Neural cell (in vitro differentiated cells): ENCODE measurements around the gene C1orf226. TPM values are rescaled to one million over a fixed set of nuclear protein-coding genes. Genes with fewer than 3 reads are reported as not detected.
"Not testable (repeated sequence)": the region's sequence is repeated elsewhere in the genome, so short reads cannot be mapped to it uniquely, and the experiment has no call there.

Source experiments
- H2AFZ ChIP-seq: fragments of 200-600, 300-800 bp; sonication (generic), shearing (Covaris generic); 2 replicates; pipeline ENCODE4 v1.6.0; 2014; ENCODE audit warnings: low read depth, mild to moderate bottlenecking, antibody characterized with exemption, low read length, moderate library complexity
- H3F3A ChIP-seq: fragments of 200-600 bp; shearing (Covaris generic); 2 replicates; pipeline ENCODE4 v1.6.1; 2016; ENCODE audit warnings: mild to moderate bottlenecking, moderate library complexity, mixed read lengths, antibody characterized with exemption, low read length; ENCODE audit not compliant: insufficient read depth, poor library complexity, severe bottlenecking
- H3K27ac ChIP-seq: fragments of 200-600, 300-800 bp; sonication (generic), shearing (Covaris generic); 2 replicates; pipeline ENCODE4 v1.5.1; 2014; ENCODE audit warnings: mild to moderate bottlenecking, low read length, moderate library complexity
- H3K27me3 ChIP-seq: fragments of 300-800, 200-600 bp; sonication (generic), shearing (Covaris generic); 2 replicates; pipeline ENCODE4 v1.6.0; 2014; ENCODE audit warnings: mild to moderate bottlenecking, low read depth, low read length, moderate library complexity; ENCODE audit not compliant: insufficient read depth
- H3K36me3 ChIP-seq: fragments of 300-800, 200-600 bp; sonication (generic), shearing (Covaris generic); 2 replicates; pipeline ENCODE4 v1.5.1; 2014; ENCODE audit warnings: mild to moderate bottlenecking, antibody characterized with exemption, low read length, moderate library complexity; ENCODE audit not compliant: insufficient read depth
- H3K4me2 ChIP-seq: fragments of 300-800, 200-600 bp; sonication (generic), shearing (Covaris generic); 2 replicates; pipeline ENCODE4 v1.6.0; 2014; ENCODE audit warnings: mild to moderate bottlenecking, low read length
- H3K4me3 ChIP-seq: fragments of 300-800, 200-600 bp; sonication (generic), shearing (Covaris generic); 2 replicates; pipeline ENCODE4 v1.5.1; 2014; ENCODE audit warnings: mild to moderate bottlenecking, low read length, moderate library complexity
- H3K79me2 ChIP-seq: fragments of 200-600 bp; shearing (Covaris generic); replicated peaks from 2 replicates; pipeline ENCODE4 v1.6.0; 2014; ENCODE audit warnings: mild to moderate bottlenecking, low read length, moderate library complexity; ENCODE audit not compliant: insufficient read depth
- H3K9ac ChIP-seq: fragments of 300-800, 200-600 bp; sonication (generic), shearing (Covaris generic); 2 replicates; pipeline ENCODE4 v1.6.1; 2016; ENCODE audit warnings: mild to moderate bottlenecking, low read length, mixed read lengths
- H3K9me2 ChIP-seq: fragments of 200-600 bp; shearing (Covaris generic); 2 replicates; pipeline ENCODE4 v1.6.1; 2016; ENCODE audit warnings: mild to moderate bottlenecking, low read length, mixed read lengths; ENCODE audit not compliant: insufficient read depth
- H3K9me3 ChIP-seq: fragments of 200-600, 300-800 bp; sonication (generic), shearing (Covaris generic); 2 replicates; pipeline ENCODE4 v1.6.1; 2016; ENCODE audit warnings: mild to moderate bottlenecking, mixed run types, low read length, moderate library complexity, mixed read lengths
- H4K20me1 ChIP-seq: fragments of 200-600 bp; shearing (Covaris generic); 2 replicates; pipeline ENCODE4 v1.6.1; 2016; ENCODE audit warnings: mild to moderate bottlenecking, mixed run types; ENCODE audit not compliant: insufficient read depth
- EP300 ChIP-seq: fragments of 450-650 bp; conservative IDR thresholded peaks from 2 replicates; pipeline ENCODE4 v1.6.1; 2014; ENCODE audit warnings: antibody characterized with exemption, mild to moderate bottlenecking, moderate library complexity; ENCODE audit not compliant: poor library complexity, severe bottlenecking
- EZH2 ChIP-seq: fragments of 200-600, 300-800 bp; shearing (Covaris generic), sonication (generic); IDR thresholded peaks from 2 replicates; pipeline ENCODE4 v1.6.1; 2014; ENCODE audit warnings: antibody characterized with exemption, low read length, borderline replicate concordance, mild to moderate bottlenecking; ENCODE audit not compliant: insufficient read depth, poor library complexity, severe bottlenecking
- MXI1 ChIP-seq: fragments of 450-650 bp; conservative IDR thresholded peaks from 2 replicates; pipeline ENCODE4 v1.6.1; 2014; ENCODE audit warnings: antibody characterized with exemption, mild to moderate bottlenecking; ENCODE audit not compliant: poor library complexity, severe bottlenecking
- POLR2AphosphoS5 ChIP-seq: IDR thresholded peaks from 2 replicates; pipeline ENCODE4 v1.6.1; 2012
- RAD21 ChIP-seq: fragments of 450-650 bp; conservative IDR thresholded peaks from 2 replicates; pipeline ENCODE4 v1.6.1; 2014; ENCODE audit warnings: antibody characterized with exemption, mild to moderate bottlenecking, moderate library complexity
- SMC3 ChIP-seq: fragments of 450-650 bp; conservative IDR thresholded peaks from 2 replicates; pipeline ENCODE4 v1.6.1; 2014; ENCODE audit warnings: antibody characterized with exemption, mild to moderate bottlenecking, moderate library complexity; ENCODE audit not compliant: poor library complexity
- TAF1 ChIP-seq: IDR thresholded peaks from 2 replicates; pipeline ENCODE4 v1.6.1; 2012; ENCODE audit warnings: low read depth
- polyA plus RNA-seq: library from polyadenylated mRNA; depleted of rRNA; stranded (reverse); fragments of >200 nt; gene quantifications from 2 replicates; pipeline ENCODE4 v1.2.3, GENCODE V29; 2014
- TF ChIP-seq, protein P1 (sequence below): IDR thresholded peaks from 2 replicates; pipeline ENCODE4 v1.6.1; 2012; ENCODE audit warnings: borderline replicate concordance
- TF ChIP-seq, protein P2 (sequence below): fragments of 450-650 bp; IDR thresholded peaks from 2 replicates; pipeline ENCODE4 v1.5.1; 2014; ENCODE audit warnings: antibody characterized with exemption, mild to moderate bottlenecking, moderate library complexity; ENCODE audit not compliant: poor library complexity, severe bottlenecking

C1orf226 gene
- polyA plus RNA-seq, 1 donor from 2014 or later = 6.7 TPM

DNA sequence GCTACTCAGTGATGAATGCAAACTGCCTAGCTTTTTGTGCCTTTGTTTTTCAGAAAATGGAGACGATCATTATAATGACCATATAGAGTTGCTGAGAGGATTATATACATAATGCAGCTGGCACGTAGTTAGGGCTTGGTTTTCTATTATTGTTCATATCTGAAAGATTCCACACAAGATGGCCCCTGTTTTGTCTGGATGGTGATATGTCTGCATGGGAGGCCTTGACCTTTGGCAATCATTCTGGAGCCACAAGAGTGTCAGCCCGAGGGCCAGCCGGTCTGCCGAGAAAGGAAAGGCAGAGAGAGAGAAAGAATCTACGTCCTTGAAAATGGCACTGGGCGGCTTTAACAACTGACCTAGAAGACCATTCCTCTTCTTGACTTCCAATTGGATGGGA lies 36.1 kb downstream of the C1orf226 start:
- H2AFZ ChIP-seq = no peak overlapping the region
- H4K20me1 ChIP-seq = no peaks in the 10 kb centered on the region
- no peaks in the 10 kb centered on the region for H3K36me3 ChIP-seq
- no peaks in the 10 kb centered on the region for H3F3A ChIP-seq
- H3K27me3 ChIP-seq = no peaks in the 10 kb centered on the region
- no peak overlapping the region for H3K4me2 ChIP-seq
- no peaks in the 10 kb centered on the region for H3K9me2 ChIP-seq
- H3K79me2 ChIP-seq = no peaks in the 10 kb centered on the region
- H3K9ac ChIP-seq = no peak overlapping the region
- TF ChIP-seq, protein P1, sequence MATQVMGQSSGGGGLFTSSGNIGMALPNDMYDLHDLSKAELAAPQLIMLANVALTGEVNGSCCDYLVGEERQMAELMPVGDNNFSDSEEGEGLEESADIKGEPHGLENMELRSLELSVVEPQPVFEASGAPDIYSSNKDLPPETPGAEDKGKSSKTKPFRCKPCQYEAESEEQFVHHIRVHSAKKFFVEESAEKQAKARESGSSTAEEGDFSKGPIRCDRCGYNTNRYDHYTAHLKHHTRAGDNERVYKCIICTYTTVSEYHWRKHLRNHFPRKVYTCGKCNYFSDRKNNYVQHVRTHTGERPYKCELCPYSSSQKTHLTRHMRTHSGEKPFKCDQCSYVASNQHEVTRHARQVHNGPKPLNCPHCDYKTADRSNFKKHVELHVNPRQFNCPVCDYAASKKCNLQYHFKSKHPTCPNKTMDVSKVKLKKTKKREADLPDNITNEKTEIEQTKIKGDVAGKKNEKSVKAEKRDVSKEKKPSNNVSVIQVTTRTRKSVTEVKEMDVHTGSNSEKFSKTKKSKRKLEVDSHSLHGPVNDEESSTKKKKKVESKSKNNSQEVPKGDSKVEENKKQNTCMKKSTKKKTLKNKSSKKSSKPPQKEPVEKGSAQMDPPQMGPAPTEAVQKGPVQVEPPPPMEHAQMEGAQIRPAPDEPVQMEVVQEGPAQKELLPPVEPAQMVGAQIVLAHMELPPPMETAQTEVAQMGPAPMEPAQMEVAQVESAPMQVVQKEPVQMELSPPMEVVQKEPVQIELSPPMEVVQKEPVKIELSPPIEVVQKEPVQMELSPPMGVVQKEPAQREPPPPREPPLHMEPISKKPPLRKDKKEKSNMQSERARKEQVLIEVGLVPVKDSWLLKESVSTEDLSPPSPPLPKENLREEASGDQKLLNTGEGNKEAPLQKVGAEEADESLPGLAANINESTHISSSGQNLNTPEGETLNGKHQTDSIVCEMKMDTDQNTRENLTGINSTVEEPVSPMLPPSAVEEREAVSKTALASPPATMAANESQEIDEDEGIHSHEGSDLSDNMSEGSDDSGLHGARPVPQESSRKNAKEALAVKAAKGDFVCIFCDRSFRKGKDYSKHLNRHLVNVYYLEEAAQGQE = no peak
- TF ChIP-seq EZH2 (no peak), MXI1 (no peak), TAF1 (no peak), RAD21 (no peak), POLR2AphosphoS5 (no peak), SMC3 (no peak), EP300 (no peak)
- TF ChIP-seq, protein P2, sequence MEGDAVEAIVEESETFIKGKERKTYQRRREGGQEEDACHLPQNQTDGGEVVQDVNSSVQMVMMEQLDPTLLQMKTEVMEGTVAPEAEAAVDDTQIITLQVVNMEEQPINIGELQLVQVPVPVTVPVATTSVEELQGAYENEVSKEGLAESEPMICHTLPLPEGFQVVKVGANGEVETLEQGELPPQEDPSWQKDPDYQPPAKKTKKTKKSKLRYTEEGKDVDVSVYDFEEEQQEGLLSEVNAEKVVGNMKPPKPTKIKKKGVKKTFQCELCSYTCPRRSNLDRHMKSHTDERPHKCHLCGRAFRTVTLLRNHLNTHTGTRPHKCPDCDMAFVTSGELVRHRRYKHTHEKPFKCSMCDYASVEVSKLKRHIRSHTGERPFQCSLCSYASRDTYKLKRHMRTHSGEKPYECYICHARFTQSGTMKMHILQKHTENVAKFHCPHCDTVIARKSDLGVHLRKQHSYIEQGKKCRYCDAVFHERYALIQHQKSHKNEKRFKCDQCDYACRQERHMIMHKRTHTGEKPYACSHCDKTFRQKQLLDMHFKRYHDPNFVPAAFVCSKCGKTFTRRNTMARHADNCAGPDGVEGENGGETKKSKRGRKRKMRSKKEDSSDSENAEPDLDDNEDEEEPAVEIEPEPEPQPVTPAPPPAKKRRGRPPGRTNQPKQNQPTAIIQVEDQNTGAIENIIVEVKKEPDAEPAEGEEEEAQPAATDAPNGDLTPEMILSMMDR = no peak
- no peak overlapping the region for H3K4me3 ChIP-seq
- no peaks in the 10 kb centered on the region for H3K9me3 ChIP-seq
- no peak overlapping the region for H3K27ac ChIP-seq

DNA sequence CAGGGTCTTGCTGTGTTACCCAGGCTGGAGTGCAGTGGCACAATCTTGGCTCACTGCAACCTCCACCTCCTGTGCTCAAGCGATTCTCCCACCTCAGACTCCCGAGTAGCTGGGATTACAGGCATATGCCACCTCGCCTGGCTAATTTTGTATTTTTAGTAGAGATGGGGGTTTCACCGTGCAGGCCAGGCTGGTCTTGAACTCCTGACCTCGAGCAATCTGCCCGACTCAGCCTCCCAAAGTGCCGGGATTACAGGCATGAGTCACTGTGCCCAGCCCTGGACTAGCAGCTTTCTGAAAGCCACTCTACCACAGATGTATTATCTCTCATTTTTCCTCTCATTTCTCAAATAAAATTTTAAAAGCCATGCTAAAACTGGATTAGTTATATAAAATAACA lies 37.1 kb downstream of the C1orf226 start:
- not testable (repeated sequence) for H3F3A ChIP-seq, H4K20me1 ChIP-seq, H3K9me2 ChIP-seq, H3K27me3 ChIP-seq, H3K36me3 ChIP-seq, H3K4me2 ChIP-seq, H3K9me3 ChIP-seq, H2AFZ ChIP-seq, H3K9ac ChIP-seq, H3K4me3 ChIP-seq, H3K27ac ChIP-seq, H3K79me2 ChIP-seq

DNA sequence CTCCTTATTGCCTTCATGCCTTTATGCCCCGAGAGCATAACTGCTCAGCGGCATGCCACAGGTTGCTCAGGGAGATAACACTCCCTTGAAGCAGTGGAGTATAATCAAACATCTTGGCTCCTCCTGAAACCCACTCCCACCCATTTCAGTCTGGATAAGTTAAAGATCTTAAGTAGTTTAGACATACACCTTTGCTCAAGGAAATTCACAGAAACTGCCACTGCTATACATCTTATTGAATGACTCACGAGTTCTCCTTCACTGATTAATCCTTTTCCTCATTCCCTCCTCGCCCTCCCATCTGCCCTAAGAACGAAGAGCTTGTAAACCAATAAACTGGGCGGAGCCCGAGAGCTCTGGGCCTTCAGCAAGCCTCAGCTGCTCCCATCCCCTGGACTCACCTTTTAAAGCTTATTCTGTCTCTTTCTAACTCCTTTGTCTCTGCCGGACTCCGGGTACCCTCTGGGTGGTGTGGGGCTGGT lies 38.0 kb downstream of the C1orf226 start:
- not testable (repeated sequence) for H3K36me3 ChIP-seq, H3K9me2 ChIP-seq, H3K79me2 ChIP-seq, H3K9ac ChIP-seq, H3K9me3 ChIP-seq, H4K20me1 ChIP-seq, H3K27ac ChIP-seq, H3F3A ChIP-seq, H3K4me2 ChIP-seq, H3K4me3 ChIP-seq, H2AFZ ChIP-seq, H3K27me3 ChIP-seq
